Measurements from ENCODE around the gene MEOX1.

MEOX1 gene

DNA sequence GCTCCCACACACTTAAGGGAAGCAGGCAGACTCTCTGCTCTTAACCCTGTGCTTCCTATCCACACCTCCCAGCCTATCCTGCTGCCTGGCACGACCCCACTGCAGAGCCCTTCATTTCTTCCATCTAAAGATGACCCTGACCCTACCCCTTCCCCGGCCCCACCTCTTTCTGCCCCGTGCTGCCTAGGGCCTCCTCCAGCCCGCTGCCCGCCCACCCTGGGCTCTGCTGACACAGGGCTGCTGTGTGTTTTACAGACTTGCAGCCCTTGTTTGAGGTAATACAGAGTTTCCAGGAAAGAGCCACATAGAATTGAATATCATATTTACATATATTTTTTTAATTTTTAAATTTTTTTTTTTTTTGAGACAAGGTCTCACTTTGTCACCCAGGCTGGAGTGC is 42.0 kb downstream of the MEOX1 start:
- Histone ChIP-seq H3K4me2 (ENCODE audit: low read depth, low read length) (no peak overlapping the region), H3K36me3 (replicated peaks; ENCODE audit: insufficient read depth, low read length) (no peaks in the 10 kb centered on the region), H3K79me2 (ENCODE audit: low read length) (no peaks in the 10 kb centered on the region), H3K9ac (ENCODE audit: low read length) (no peak overlapping the region), H3K9me3 (replicated peaks; ENCODE audit: insufficient read depth, low read length) (no peaks in the 10 kb centered on the region), H3K27me3 (replicated peaks; ENCODE audit: insufficient read depth, low read length) (peaks cover 82% of the 10 kb centered on the region), H4K20me1 (ENCODE audit: insufficient read depth, low read length) (no peaks in the 10 kb centered on the region), H3K9me2 (replicated peaks; ENCODE audit: insufficient read depth, low read length) (no peaks in the 10 kb centered on the region), H3K27ac (ENCODE audit: low read length) (no peak overlapping the region), H3K4me3 (ENCODE audit: low read length) (no peak overlapping the region), H2AFZ (ENCODE audit: low read length) (no peak overlapping the region), H3F3A (ENCODE audit: insufficient read depth, low read length) (no peaks in the 10 kb centered on the region), H3K4me1 (ENCODE audit: low read length) (no peaks in the 10 kb centered on the region)
- no peak for DNase-seq
- TF ChIP-seq, protein P1, sequence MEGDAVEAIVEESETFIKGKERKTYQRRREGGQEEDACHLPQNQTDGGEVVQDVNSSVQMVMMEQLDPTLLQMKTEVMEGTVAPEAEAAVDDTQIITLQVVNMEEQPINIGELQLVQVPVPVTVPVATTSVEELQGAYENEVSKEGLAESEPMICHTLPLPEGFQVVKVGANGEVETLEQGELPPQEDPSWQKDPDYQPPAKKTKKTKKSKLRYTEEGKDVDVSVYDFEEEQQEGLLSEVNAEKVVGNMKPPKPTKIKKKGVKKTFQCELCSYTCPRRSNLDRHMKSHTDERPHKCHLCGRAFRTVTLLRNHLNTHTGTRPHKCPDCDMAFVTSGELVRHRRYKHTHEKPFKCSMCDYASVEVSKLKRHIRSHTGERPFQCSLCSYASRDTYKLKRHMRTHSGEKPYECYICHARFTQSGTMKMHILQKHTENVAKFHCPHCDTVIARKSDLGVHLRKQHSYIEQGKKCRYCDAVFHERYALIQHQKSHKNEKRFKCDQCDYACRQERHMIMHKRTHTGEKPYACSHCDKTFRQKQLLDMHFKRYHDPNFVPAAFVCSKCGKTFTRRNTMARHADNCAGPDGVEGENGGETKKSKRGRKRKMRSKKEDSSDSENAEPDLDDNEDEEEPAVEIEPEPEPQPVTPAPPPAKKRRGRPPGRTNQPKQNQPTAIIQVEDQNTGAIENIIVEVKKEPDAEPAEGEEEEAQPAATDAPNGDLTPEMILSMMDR (IDR thresholded peaks at IDR 0.05; ENCODE audit: low read length): no peak
- TF ChIP-seq EZH2phosphoT487 (IDR thresholded peaks at IDR 0.05; ENCODE audit: low read length): no peak
- no peak for TF ChIP-seq EZH2 (optimal IDR thresholded peaks at IDR 0.05; ENCODE audit: low read depth, low read length)

DNA sequence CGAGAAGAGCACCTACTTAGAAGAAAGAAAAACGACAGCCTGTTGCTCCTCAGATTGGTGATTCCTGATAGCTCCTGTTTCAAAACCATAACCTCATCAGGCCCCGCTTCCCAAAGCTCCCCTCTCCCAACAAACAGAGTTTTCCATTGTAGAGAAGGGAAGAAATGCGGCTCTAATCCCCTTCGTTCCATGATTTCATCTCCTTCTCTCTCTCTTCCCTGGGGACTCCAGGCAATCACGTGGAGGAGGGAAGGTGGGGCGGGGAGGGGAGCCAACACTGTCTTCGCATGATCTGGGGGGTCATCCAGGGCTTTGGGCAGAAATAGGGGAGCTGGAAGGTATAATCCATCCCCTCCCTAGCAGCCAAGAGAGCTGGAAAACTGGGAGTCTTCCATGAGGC is 43.4 kb downstream of the MEOX1 start:
- Histone ChIP-seq H3K9ac (ENCODE audit: low read length) (no peak overlapping the region), H3K27ac (ENCODE audit: low read length) (no peak overlapping the region), H3K9me2 (replicated peaks; ENCODE audit: insufficient read depth, low read length) (no peaks in the 10 kb centered on the region), H3F3A (ENCODE audit: insufficient read depth, low read length) (no peaks in the 10 kb centered on the region), H3K9me3 (replicated peaks; ENCODE audit: insufficient read depth, low read length) (no peaks in the 10 kb centered on the region), H2AFZ (ENCODE audit: low read length) (no peak overlapping the region), H3K4me1 (ENCODE audit: low read length) (no peaks in the 10 kb centered on the region), H4K20me1 (ENCODE audit: insufficient read depth, low read length) (no peaks in the 10 kb centered on the region), H3K79me2 (ENCODE audit: low read length) (no peaks in the 10 kb centered on the region), H3K4me2 (ENCODE audit: low read depth, low read length) (no peak overlapping the region), H3K27me3 (replicated peaks; ENCODE audit: insufficient read depth, low read length) (peaks cover 82% of the 10 kb centered on the region), H3K36me3 (replicated peaks; ENCODE audit: insufficient read depth, low read length) (no peaks in the 10 kb centered on the region), H3K4me3 (ENCODE audit: low read length) (no peak overlapping the region)
- no peak for TF ChIP-seq EZH2phosphoT487 (IDR thresholded peaks at IDR 0.05; ENCODE audit: low read length)
- no peak for TF ChIP-seq EZH2 (optimal IDR thresholded peaks at IDR 0.05; ENCODE audit: low read depth, low read length)
- DNase-seq: no peak

DNA sequence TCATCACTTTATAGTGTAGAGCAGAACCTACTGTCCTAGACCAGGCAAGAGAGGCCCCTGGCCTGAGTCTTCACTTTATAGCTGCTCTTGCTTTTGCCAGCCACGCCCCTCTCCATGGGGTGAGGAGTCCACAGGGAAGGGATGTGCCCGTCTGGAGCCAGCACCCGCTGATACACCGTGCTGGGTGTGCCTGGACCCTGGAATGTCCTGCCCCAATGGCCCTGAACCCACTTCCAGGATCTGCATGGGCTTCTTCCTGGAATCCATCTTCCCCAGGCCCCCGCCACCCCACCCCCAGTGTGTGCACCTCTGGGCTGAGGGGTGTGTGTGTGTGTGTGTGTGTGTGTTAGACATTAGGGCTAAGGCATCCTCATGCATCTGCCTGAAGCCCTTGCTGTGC is 44.9 kb downstream of the MEOX1 start:
- Histone ChIP-seq H3K36me3 (replicated peaks; ENCODE audit: insufficient read depth, low read length) (no peaks in the 10 kb centered on the region), H3K4me1 (ENCODE audit: low read length) (no peaks in the 10 kb centered on the region), H3K27me3 (replicated peaks; ENCODE audit: insufficient read depth, low read length) (peaks cover 86% of the 10 kb centered on the region), H3K9me2 (replicated peaks; ENCODE audit: insufficient read depth, low read length) (no peaks in the 10 kb centered on the region), H3K27ac (ENCODE audit: low read length) (no peak overlapping the region), H3K4me2 (ENCODE audit: low read depth, low read length) (no peak overlapping the region), H4K20me1 (ENCODE audit: insufficient read depth, low read length) (no peaks in the 10 kb centered on the region), H3K9ac (ENCODE audit: low read length) (no peak overlapping the region), H3K9me3 (replicated peaks; ENCODE audit: insufficient read depth, low read length) (no peaks in the 10 kb centered on the region), H3K79me2 (ENCODE audit: low read length) (no peaks in the 10 kb centered on the region), H3F3A (ENCODE audit: insufficient read depth, low read length) (no peaks in the 10 kb centered on the region), H3K4me3 (ENCODE audit: low read length) (no peak overlapping the region), H2AFZ (ENCODE audit: low read length) (no peak overlapping the region)
- TF ChIP-seq EZH2 (optimal IDR thresholded peaks at IDR 0.05; ENCODE audit: low read depth, low read length) (no peak), EZH2phosphoT487 (IDR thresholded peaks at IDR 0.05; ENCODE audit: low read length) (no peak)
- TF ChIP-seq, protein P1 (IDR thresholded peaks at IDR 0.05; ENCODE audit: low read length): no peak
- DNase-seq: no peak

- H3K4me1 ChIP-seq (ENCODE audit: low read length): no peaks in the 10 kb centered on the region
- no peaks in the 10 kb centered on the region for H3K79me2 ChIP-seq (ENCODE audit: low read length)
- no peaks in the 10 kb centered on the region for H3F3A ChIP-seq (ENCODE audit: insufficient read depth, low read length)
- TF ChIP-seq EZH2phosphoT487 (IDR thresholded peaks at IDR 0.05; ENCODE audit: low read length) (no peak), EZH2 (optimal IDR thresholded peaks at IDR 0.05; ENCODE audit: low read depth, low read length) (no peak)
- TF ChIP-seq, protein P1 (IDR thresholded peaks at IDR 0.05; ENCODE audit: low read length): no peak
- H3K9me2 ChIP-seq (replicated peaks; ENCODE audit: insufficient read depth, low read length): no peaks in the 10 kb centered on the region
- no peaks in the 10 kb centered on the region for H3K36me3 ChIP-seq (replicated peaks; ENCODE audit: insufficient read depth, low read length)
- no peak overlapping the region for H2AFZ ChIP-seq (ENCODE audit: low read length)
- DNase-seq: no peak
- H3K4me3 ChIP-seq (ENCODE audit: low read length): no peak overlapping the region
- H3K27ac ChIP-seq (ENCODE audit: low read length): no peak overlapping the region
- H3K9ac ChIP-seq (ENCODE audit: low read length): no peak overlapping the region
- no peak overlapping the region for H3K4me2 ChIP-seq (ENCODE audit: low read depth, low read length)
- H3K9me3 ChIP-seq (replicated peaks; ENCODE audit: insufficient read depth, low read length): no peaks in the 10 kb centered on the region
- peaks cover 83% of the 10 kb centered on the region for H3K27me3 ChIP-seq (replicated peaks; ENCODE audit: insufficient read depth, low read length)
- H4K20me1 ChIP-seq (ENCODE audit: insufficient read depth, low read length): no peaks in the 10 kb centered on the region
Measured at GRCh38 chr17:43616421-43616820, 45.3 kb downstream of the MEOX1 start.
